CD8-positive, alpha-beta memory T cell (primary cell): ENCODE data around the gene FGF3. TPM values are rescaled to one million over a fixed set of nuclear protein-coding genes. Genes with fewer than 3 reads are reported as not detected.

ENCODE experiments used
- CTCF ChIA-PET: fragments of 350-600 bp; sonication (Branson Sonifier 250); formaldehyde crosslinking; loops from one replicate; lab custom pipeline; 2021; ENCODE audit warnings: antibody characterized with exemption; lab: Charles Lee
- POLR2A ChIA-PET: fragments of 350-600 bp; sonication (Branson Sonifier 250); formaldehyde crosslinking; loops from one replicate; lab custom pipeline; 2021; ENCODE audit warnings: antibody characterized with exemption; lab: Charles Lee
- DNase-seq, 5 donors: peaks; one replicate each; pipeline versions ENCODE4 v3.0.0 to v3.0.0-alpha.2; 2020 to 2022; ENCODE audit warnings: mixed read lengths in 1 of 5
- H3K27ac ChIP-seq: one replicate; pipeline ENCODE4 v1.7.0; 2013; ENCODE audit warnings: low read depth, mild to moderate bottlenecking, low read length, moderate library complexity
- H3K27me3 ChIP-seq: 2 replicates; pipeline ENCODE4 v1.7.0; 2013; ENCODE audit warnings: low read length, mild to moderate bottlenecking; ENCODE audit not compliant: insufficient read depth, poor library complexity, severe bottlenecking
- H3K36me3 ChIP-seq: 2 replicates; pipeline ENCODE4 v1.7.0; 2013; ENCODE audit warnings: mild to moderate bottlenecking, low read length, moderate library complexity; ENCODE audit not compliant: insufficient read depth
- H3K4me1 ChIP-seq: 2 replicates; pipeline ENCODE4 v1.7.0; 2013; ENCODE audit warnings: mild to moderate bottlenecking, low read length, moderate library complexity; ENCODE audit not compliant: insufficient read depth
- H3K4me3 ChIP-seq: 2 replicates; pipeline ENCODE4 v1.7.0; 2013; ENCODE audit warnings: mild to moderate bottlenecking, low read length
- H3K9me3 ChIP-seq: 2 replicates; pipeline ENCODE4 v1.7.0; 2013; ENCODE audit warnings: mild to moderate bottlenecking, low read length
- H3K27ac Mint-ChIP-seq, 8 donors: one replicate each; pipeline ENCODE4 v1.8.0; 2020 to 2021; ENCODE audit warnings: mixed read lengths in 8 of 8, mild to moderate bottlenecking in 6 of 8, inconsistent platforms in 3 of 8, moderate library complexity in 3 of 8
- H3K27me3 Mint-ChIP-seq, 2 donors: one replicate each; pipeline ENCODE4 v1.8.0; 2020 to 2021; ENCODE audit warnings: mixed read lengths in 2 of 2, mild to moderate bottlenecking in 1 of 2, moderate library complexity in 1 of 2
- H3K36me3 Mint-ChIP-seq, 3 donors: one replicate each; pipeline ENCODE4 v1.8.0; 2020 to 2021; ENCODE audit warnings: mixed read lengths in 3 of 3, inconsistent platforms in 1 of 3, mild to moderate bottlenecking in 1 of 3
- H3K4me1 Mint-ChIP-seq, 3 donors: one replicate each; pipeline ENCODE4 v1.8.0; 2020 to 2021; ENCODE audit warnings: mixed read lengths in 3 of 3, inconsistent platforms in 1 of 3, mild to moderate bottlenecking in 1 of 3
- H3K4me3 Mint-ChIP-seq, 7 donors: one replicate each; pipeline ENCODE4 v1.8.0; 2020 to 2021; ENCODE audit warnings: mixed read lengths in 7 of 7, mild to moderate bottlenecking in 6 of 7, moderate library complexity in 4 of 7, inconsistent platforms in 2 of 7
- H3K9me3 Mint-ChIP-seq, 5 donors: one replicate each; pipeline ENCODE4 v1.8.0; 2020 to 2022; ENCODE audit warnings: mixed read lengths in 5 of 5, mild to moderate bottlenecking in 3 of 5, moderate library complexity in 2 of 5, inconsistent platforms in 1 of 5
- polyA plus RNA-seq: library from polyadenylated mRNA; unstranded; fragments of 300-500 nt; fragmentation: Illumina TruSeq; gene quantifications from one replicate; pipeline ENCODE4 v1.2.3, GENCODE V29; 2021
- total RNA-seq, 2 experiments: library from RNA; stranded (reverse); gene quantifications; one replicate each; pipeline ENCODE4 v1.2.3, GENCODE V29; 2021

The FGF3 gene
- total and polyA plus RNA-seq, 3 experiments from 2014 or later: not detected

DNA sequence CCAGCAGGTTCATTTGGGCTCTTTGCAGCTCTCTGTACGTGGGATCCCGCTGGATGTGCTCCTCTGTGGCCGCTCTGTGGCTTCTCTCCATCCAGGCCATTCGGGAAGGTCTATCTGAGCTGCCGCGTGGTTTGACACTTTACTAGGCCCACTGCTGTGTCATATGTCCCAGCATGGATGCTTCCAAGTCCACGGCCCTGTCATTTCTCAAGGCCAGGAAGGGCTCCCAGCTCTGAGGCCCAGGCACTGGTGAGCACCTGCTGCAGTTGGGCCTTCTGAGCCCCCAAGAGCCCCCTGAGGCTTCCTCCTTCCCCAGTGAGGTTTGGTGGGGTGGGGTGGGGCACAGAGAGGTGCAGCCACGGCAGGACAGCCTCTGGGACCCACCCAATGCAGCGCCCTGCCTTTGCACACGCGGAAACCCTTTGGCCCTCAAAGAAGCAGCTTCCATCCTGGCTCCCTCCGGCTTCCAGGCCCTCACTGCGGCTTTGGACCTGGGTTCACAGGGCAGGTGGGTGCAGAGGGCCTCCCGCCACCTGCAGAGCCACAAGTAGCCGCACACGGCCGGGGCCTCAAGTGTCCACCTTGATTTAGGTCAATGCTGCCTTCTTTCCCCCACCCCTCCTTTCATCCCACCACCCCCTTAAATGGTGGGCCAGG is 44.5 kb upstream of the FGF3 start:
- no peaks in the 10 kb centered on the region for H3K4me1 Mint-ChIP-seq
- no peak overlapping the region for H3K4me3 ChIP-seq
- peaks cover 0 to 1% (median 0%) of the 10 kb centered on the region in 5 donors for H3K9me3 Mint-ChIP-seq
- DNase-seq: no peak
- H3K27ac ChIP-seq: no peak overlapping the region
- peaks cover 16 to 59% of the 10 kb centered on the region in 2 donors for H3K27me3 Mint-ChIP-seq
- no peaks in the 10 kb centered on the region for H3K36me3 ChIP-seq
- POLR2A ChIA-PET: no interaction called here
- no peaks in the 10 kb centered on the region for H3K27me3 ChIP-seq
- H3K36me3 Mint-ChIP-seq: no peaks in the 10 kb centered on the region
- no peak overlapping the region for H3K27ac Mint-ChIP-seq
- CTCF ChIA-PET: no interaction called here
- no peaks in the 10 kb centered on the region for H3K9me3 ChIP-seq
- H3K4me1 ChIP-seq: no peaks in the 10 kb centered on the region
- no peak overlapping the region for H3K4me3 Mint-ChIP-seq

DNA sequence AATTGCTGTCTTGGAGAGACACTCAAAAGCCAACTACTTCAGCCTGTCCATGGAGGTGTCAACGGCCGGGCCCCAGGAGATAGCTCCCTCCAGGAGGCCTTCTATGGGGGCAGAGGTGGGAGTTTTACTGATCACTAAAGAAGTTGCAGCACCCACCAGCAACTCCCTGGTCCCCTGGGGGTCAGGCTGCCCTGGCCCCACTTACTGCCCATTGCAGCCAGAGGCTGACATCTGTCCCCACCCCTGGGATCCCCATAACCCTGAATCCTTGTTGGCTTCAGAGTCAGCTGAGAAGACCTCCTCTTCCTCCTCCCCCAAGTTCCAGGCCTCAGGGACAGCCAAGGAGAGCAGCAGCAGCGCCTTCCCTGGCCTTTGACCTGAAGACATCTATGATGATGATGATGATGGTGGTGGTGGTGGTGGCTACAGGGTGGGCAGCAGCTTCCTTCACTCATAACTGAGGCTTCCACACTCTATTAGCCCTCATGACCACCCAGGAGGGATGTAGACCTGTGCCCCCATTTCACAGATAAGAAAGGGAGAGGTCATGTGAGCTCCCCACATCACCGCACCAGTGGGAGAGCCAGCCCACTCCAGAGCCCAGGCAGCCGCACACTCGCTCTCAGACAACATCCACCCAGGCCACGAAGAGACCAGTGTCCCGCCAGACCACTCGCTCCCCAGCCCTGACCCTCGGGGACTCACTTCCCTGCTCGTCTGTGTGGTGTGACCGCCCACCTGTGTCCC is 43.8 kb upstream of the FGF3 start:
- Histone ChIP-seq H3K36me3 (no peaks in the 10 kb centered on the region), H3K27ac (no peak overlapping the region), H3K4me1 (no peaks in the 10 kb centered on the region), H3K27me3 (no peaks in the 10 kb centered on the region), H3K9me3 (no peaks in the 10 kb centered on the region), H3K4me3 (no peak overlapping the region)
- POLR2A ChIA-PET: no interaction called here
- peak overlapping the region in 1 of 7 donors; percentile 37 for H3K4me3 Mint-ChIP-seq
- peaks cover 0 to 1% (median 0%) of the 10 kb centered on the region in 5 donors for H3K9me3 Mint-ChIP-seq
- DNase-seq: no peak
- CTCF ChIA-PET: no interaction called here
- no peaks in the 10 kb centered on the region for H3K4me1 Mint-ChIP-seq
- peaks cover 18 to 64% of the 10 kb centered on the region in 2 donors for H3K27me3 Mint-ChIP-seq
- no peak overlapping the region for H3K27ac Mint-ChIP-seq
- no peaks in the 10 kb centered on the region for H3K36me3 Mint-ChIP-seq

DNA sequence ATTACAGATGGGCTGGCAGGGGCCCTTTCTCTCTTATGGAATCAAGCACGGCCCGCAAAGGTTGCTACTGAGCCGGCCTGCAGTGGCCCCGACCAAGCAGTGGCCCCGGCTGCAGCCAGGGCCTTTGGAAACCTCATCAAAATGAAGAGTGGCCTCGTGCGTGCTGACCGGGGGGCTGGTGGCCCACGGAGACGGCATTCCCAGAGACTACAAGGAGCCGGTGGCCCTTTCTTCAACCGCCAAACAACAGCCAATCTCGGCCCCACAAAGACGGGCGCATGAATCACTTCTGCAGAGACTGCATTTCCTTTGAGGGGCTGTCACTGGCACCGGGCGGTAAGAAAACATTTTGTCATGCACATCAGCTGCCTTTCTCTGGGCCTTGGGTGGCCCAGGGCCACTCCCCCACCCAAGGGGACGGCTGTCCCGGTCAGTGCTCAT is 43.1 kb upstream of the FGF3 start:
- H3K4me1 Mint-ChIP-seq: no peaks in the 10 kb centered on the region

DNA sequence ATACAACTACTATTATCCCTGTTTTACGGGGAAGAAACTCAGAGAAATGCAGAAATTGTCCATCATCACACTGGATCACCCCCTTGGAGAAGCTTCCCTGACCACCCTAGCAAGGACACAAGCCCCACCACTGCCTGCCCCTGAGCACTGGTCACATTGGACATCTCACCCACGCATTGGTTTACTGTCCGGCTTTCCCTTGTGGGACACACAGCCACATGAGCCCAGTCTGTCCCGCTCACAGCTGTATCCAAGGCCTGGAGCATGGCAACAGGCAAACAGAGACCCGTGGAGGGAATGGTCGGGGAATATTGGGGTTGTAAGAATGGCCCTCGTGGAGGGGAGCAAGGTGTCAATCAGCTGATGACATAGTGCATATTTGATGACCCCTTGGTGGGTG is 42.7 kb upstream of the FGF3 start:
- Mint-ChIP-seq H3K36me3 (no peaks in the 10 kb centered on the region), H3K27ac (no peak overlapping the region), H3K27me3 (peaks cover 17 to 66% of the 10 kb centered on the region in 2 donors), H3K9me3 (peaks cover 0 to 1% (median 0%) of the 10 kb centered on the region in 5 donors), H3K4me1 (no peaks in the 10 kb centered on the region), H3K4me3 (no peak overlapping the region)
- Histone ChIP-seq H3K9me3 (no peaks in the 10 kb centered on the region), H3K4me3 (no peak overlapping the region), H3K27me3 (no peaks in the 10 kb centered on the region), H3K36me3 (no peaks in the 10 kb centered on the region), H3K4me1 (no peaks in the 10 kb centered on the region), H3K27ac (no peak overlapping the region)
- no peak for DNase-seq
- CTCF ChIA-PET: no interaction called here
- POLR2A ChIA-PET: no interaction called here

More for the DNA sequence above, 43.1 kb upstream of the FGF3 start:
- Histone ChIP-seq H3K27ac (no peak overlapping the region), H3K4me1 (no peaks in the 10 kb centered on the region), H3K36me3 (no peaks in the 10 kb centered on the region), H3K4me3 (no peak overlapping the region), H3K27me3 (no peaks in the 10 kb centered on the region), H3K9me3 (no peaks in the 10 kb centered on the region)
- no peak overlapping the region for H3K27ac Mint-ChIP-seq
- H3K36me3 Mint-ChIP-seq: no peaks in the 10 kb centered on the region
- CTCF ChIA-PET: no interaction called here
- H3K4me3 Mint-ChIP-seq: peak overlapping the region in 1 of 7 donors; percentile 37
- H3K9me3 Mint-ChIP-seq: peaks cover 0 to 1% (median 0%) of the 10 kb centered on the region in 5 donors
- no peak for DNase-seq
- POLR2A ChIA-PET: no interaction called here
- H3K27me3 Mint-ChIP-seq: peaks cover 18 to 68% of the 10 kb centered on the region in 2 donors

DNA sequence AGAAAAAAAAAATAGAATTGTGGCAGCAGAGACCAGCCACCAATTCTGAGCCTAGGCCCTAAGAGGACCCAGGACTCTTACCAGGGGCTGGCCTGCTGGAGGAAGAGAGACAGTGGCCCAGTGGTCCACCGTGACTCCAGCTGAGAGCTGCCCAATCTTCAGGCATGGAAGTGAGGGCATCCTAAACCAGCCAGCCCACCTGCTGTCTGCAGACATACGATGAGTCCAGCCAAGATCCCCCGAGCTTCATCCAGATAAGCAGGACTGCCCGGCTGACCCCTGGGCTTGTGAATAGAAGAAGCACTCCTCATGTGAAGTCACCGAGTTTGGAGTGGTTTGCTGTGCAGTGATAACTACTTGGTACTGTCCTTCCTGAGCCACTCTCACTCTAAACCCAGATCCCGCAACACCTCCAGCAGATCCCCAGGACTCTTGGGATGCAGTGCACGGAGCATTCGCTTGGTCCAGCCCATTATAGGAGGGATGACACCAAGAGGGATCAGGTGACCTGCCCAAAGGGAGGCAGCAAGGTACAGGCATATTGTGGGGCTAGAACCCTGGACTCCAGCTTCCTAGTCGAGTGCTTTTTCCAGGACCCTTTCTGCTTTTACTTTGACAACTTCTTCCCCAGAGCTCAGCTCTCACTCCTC is 41.7 kb upstream of the FGF3 start:
- no peak overlapping the region for H3K4me3 Mint-ChIP-seq
- H3K36me3 ChIP-seq: no peaks in the 10 kb centered on the region
- no peaks in the 10 kb centered on the region for H3K36me3 Mint-ChIP-seq
- no peak overlapping the region for H3K4me3 ChIP-seq
- peaks cover 0 to 1% (median 0%) of the 10 kb centered on the region in 5 donors for H3K9me3 Mint-ChIP-seq
- peaks cover 16 to 61% of the 10 kb centered on the region in 2 donors for H3K27me3 Mint-ChIP-seq
- H3K4me1 Mint-ChIP-seq: no peaks in the 10 kb centered on the region
- POLR2A ChIA-PET: no interaction called here
- H3K9me3 ChIP-seq: no peaks in the 10 kb centered on the region
- no peak for DNase-seq
- CTCF ChIA-PET: no interaction called here
- no peaks in the 10 kb centered on the region for H3K27me3 ChIP-seq
- no peaks in the 10 kb centered on the region for H3K4me1 ChIP-seq
- no peak overlapping the region for H3K27ac Mint-ChIP-seq
- no peak overlapping the region for H3K27ac ChIP-seq

DNA sequence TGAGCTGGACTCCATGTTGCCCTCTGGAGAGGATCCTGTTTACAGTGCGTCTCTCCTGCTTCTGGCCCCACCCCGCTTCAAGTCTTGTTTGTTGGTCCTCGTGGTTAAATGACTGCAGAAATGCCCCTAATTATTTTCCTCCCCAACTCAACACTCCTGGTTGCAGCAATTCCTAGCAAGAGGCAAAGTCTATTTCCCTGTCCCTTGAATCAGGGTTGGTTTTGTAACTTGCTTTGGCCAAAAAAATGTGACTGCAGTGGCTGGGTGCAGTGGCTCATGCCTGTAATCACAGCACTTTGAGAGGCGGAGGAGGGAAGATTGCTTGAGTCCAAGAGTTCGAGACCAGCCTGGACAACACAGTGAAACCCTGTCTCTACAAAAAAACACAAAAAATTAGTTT is 41.0 kb upstream of the FGF3 start:
- DNase-seq: no peak
- H3K9me3 ChIP-seq: no peaks in the 10 kb centered on the region
- H3K9me3 Mint-ChIP-seq: peaks cover 0 to 1% (median 0%) of the 10 kb centered on the region in 5 donors
- H3K27ac ChIP-seq: no peak overlapping the region
- H3K4me1 Mint-ChIP-seq: no peaks in the 10 kb centered on the region
- CTCF ChIA-PET: no interaction called here
- no peak overlapping the region for H3K4me3 Mint-ChIP-seq
- POLR2A ChIA-PET: no interaction called here
- H3K27me3 Mint-ChIP-seq: peaks cover 16 to 61% of the 10 kb centered on the region in 2 donors
- H3K4me3 ChIP-seq: no peak overlapping the region
- no peak overlapping the region for H3K27ac Mint-ChIP-seq
- no peaks in the 10 kb centered on the region for H3K4me1 ChIP-seq
- H3K27me3 ChIP-seq: no peaks in the 10 kb centered on the region
- no peaks in the 10 kb centered on the region for H3K36me3 Mint-ChIP-seq
- H3K36me3 ChIP-seq: no peaks in the 10 kb centered on the region

DNA sequence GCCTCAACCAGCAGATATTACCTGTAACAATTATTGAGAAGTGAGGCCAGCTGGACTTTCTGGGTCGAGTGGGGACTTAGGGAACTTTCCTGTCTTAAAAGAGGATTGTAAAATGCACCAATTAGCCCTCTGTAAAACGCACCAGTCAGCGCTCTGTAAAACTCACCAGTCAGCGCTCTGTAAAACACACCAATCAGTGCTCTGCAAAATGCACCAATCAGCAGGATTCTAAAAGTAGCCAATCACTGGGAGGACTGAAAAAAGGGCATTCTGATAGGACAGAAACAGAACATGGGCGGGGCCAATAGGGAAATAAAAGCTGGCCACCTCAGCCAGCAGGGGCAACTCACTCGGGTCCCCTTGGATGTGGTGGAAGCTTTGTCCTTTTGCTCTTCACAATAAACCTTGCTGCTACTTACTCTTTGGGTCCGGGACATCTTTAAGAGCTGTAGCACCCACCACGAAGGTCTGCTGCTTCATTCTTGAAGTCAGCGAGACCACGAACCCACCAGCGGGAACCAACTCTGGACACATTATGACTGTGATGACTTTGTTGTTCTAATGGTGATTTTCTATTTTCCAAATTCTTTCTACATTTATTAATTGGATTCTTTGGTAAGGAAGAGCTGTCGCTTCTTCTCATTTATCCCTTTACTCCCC is 40.2 kb upstream of the FGF3 start:
- Mint-ChIP-seq H3K27ac (peak overlapping the region in 1 of 8 donors; percentile 17), H3K27me3 (peaks cover 14 to 63% of the 10 kb centered on the region in 2 donors), H3K4me1 (no peaks in the 10 kb centered on the region), H3K36me3 (no peaks in the 10 kb centered on the region), H3K9me3 (peaks cover 0 to 4% (median 0%) of the 10 kb centered on the region in 5 donors), H3K4me3 (no peak overlapping the region)
- H3K27ac ChIP-seq: no peak overlapping the region
- H3K36me3 ChIP-seq: no peaks in the 10 kb centered on the region
- ChIA-PET POLR2A (no interaction called here), CTCF (no interaction called here)
- no peak overlapping the region for H3K4me3 ChIP-seq
- no peak for DNase-seq
- no peaks in the 10 kb centered on the region for H3K4me1 ChIP-seq
- no peaks in the 10 kb centered on the region for H3K9me3 ChIP-seq
- no peaks in the 10 kb centered on the region for H3K27me3 ChIP-seq
